ENCODE results near the gene LAMB2. TPM values are rescaled to one million over a fixed set of nuclear protein-coding genes. Genes with fewer than 3 reads are reported as not detected.

Gene LAMB2
- total RNA-seq, 1 donor from 2014 or later = 772 TPM

DNA sequence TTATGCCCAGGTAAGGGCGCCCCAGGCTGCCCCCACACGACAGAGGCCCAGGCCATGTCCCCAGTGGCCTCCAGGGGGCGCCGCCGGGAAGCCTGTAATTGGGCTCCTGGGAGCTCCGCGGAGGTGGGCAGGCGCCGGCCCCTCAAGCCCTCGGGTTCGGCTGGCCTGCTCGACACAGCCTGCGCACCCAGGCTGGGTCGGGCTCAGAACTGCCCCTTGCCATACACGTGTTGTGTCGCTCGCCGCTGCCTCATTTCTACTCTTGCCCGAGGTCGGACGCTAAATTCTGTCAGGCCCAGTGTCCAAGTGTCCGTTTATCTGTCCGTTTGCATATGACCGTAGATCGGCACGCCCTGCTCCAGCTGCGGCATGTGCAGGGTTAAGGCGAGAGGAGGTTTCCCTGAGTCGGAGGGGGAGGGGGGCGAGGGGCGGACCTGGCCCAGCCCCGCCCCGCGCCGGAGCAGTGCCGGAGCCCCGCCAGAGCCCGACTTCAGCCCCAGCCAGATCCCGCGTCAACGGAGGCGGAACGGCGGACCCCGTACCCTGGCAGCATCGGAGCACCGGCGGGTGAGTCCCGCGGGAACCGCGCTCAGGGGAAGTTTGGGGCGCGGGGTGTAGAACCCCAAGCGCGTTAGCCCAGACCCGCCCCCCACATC, 38.4 kb upstream of the LAMB2 start, which contains the start of gene KLHDC8B:
KLHDC8B (plus strand) TSS at position 480 of the 656 bp plus-strand sequence. CDS start 1,172 bp downstream, outside the sequence.
- Histone ChIP-seq H3K36me3 (peaks cover 21% of the 10 kb centered on the region), H3K4me1 (peaks cover 70% of the 10 kb centered on the region), H3K9me3 (replicated peaks) (no peaks in the 10 kb centered on the region), H3K27me3 (ENCODE audit: low read depth) (no peaks in the 10 kb centered on the region), H3K27ac (replicated peaks) (peak within 1 kb of the TSS; percentile 94), H3K4me3 (peak within 1 kb of the TSS; percentile 84)
- peak; percentile 90 for DNase-seq
- intact Hi-C loops (cut with micrococcal nuclease) = loop anchor here (10.0 kb wide), 1 partner anchor 104 kb away; the partner anchor contains the start of gene C3orf62
- TF ChIP-seq, protein P1, sequence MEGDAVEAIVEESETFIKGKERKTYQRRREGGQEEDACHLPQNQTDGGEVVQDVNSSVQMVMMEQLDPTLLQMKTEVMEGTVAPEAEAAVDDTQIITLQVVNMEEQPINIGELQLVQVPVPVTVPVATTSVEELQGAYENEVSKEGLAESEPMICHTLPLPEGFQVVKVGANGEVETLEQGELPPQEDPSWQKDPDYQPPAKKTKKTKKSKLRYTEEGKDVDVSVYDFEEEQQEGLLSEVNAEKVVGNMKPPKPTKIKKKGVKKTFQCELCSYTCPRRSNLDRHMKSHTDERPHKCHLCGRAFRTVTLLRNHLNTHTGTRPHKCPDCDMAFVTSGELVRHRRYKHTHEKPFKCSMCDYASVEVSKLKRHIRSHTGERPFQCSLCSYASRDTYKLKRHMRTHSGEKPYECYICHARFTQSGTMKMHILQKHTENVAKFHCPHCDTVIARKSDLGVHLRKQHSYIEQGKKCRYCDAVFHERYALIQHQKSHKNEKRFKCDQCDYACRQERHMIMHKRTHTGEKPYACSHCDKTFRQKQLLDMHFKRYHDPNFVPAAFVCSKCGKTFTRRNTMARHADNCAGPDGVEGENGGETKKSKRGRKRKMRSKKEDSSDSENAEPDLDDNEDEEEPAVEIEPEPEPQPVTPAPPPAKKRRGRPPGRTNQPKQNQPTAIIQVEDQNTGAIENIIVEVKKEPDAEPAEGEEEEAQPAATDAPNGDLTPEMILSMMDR (IDR thresholded peaks at IDR 0.05; ENCODE audit: borderline replicate concordance) = peak; percentile 98

DNA sequence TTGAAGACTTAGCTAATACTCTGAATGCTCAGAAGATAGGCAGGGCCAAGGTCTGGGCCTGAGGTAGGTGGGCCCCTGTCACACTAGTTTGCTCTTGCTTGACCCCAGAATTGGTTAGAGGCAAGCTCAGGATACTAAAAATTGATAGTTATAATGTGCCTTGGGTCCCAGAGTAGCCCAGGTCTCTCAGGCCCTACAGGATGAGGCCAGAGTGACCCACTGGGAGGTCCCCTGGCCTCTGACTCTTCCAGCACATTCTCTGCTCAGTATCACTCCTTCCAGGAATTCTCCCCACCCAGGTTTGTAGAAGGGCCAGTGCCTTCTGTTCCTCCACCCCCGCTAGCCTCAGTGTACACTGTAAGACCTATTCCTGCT, 37.9 kb upstream of the LAMB2 start:
- Histone ChIP-seq H3K36me3 (peaks cover 15% of the 10 kb centered on the region), H3K4me1 (peaks cover 70% of the 10 kb centered on the region), H3K4me3 (peak overlapping the region; percentile 84), H3K27me3 (ENCODE audit: low read depth) (no peaks in the 10 kb centered on the region), H3K27ac (replicated peaks) (peak overlapping the region; percentile 94), H3K9me3 (replicated peaks) (no peaks in the 10 kb centered on the region)
- TF ChIP-seq, protein P1 (IDR thresholded peaks at IDR 0.05; ENCODE audit: borderline replicate concordance) = no peak
- no peak for DNase-seq
- intact Hi-C loops (cut with micrococcal nuclease) = loop anchor here (10.0 kb wide), 1 partner anchor 104 kb away; the partner anchor contains the start of gene C3orf62

DNA sequence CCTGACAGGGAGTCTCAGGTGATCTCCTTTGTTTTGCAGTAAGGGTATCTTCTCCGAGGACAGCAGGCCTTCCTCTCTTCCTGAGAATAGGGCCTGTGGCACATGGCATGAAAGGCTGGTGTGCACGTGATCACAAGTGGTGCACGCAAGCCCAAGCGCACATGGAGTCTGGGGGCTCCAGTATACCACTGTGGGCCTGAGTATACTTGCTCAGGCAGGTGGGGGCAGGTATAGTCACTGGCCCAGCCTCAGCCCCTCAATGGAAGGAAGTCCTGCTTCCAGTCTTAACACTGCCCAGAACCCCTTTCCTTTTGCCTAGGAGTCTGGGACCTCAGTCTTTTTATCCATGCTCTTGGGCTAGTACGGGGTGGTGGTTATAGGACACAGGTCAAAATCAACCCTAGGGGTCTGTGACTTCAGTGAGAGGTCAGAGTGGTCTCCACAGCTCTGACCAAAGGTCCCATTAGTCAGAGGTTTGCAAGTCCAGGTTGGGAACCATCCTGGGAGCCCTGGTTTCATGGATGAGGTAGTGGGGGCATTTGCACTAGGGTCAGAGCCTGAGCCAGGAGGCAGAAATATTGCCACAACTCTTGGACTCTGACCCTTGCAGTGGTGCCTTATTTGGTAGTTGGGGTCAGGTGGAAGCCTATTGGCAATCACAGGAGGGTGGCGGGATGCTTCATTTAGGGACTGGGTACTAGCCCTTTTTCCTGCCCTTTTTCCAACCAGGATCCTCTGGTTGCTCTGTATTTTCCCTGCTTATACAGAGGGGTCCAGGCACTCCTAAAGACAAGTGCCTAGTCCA, 34.1 kb upstream of the LAMB2 start:
- peaks cover 16% of the 10 kb centered on the region for H3K36me3 ChIP-seq
- no peaks in the 10 kb centered on the region for H3K27me3 ChIP-seq (ENCODE audit: low read depth)
- H3K4me1 ChIP-seq = peaks cover 50% of the 10 kb centered on the region
- H3K27ac ChIP-seq (replicated peaks) = peak overlapping the region; percentile 94
- H3K9me3 ChIP-seq (replicated peaks) = no peaks in the 10 kb centered on the region
- peak overlapping the region; percentile 97 for H3K4me3 ChIP-seq
- intact Hi-C loops (cut with micrococcal nuclease) = no loop called here
- TF ChIP-seq, protein P1 (IDR thresholded peaks at IDR 0.05; ENCODE audit: borderline replicate concordance) = no peak
- no peak for DNase-seq

DNA sequence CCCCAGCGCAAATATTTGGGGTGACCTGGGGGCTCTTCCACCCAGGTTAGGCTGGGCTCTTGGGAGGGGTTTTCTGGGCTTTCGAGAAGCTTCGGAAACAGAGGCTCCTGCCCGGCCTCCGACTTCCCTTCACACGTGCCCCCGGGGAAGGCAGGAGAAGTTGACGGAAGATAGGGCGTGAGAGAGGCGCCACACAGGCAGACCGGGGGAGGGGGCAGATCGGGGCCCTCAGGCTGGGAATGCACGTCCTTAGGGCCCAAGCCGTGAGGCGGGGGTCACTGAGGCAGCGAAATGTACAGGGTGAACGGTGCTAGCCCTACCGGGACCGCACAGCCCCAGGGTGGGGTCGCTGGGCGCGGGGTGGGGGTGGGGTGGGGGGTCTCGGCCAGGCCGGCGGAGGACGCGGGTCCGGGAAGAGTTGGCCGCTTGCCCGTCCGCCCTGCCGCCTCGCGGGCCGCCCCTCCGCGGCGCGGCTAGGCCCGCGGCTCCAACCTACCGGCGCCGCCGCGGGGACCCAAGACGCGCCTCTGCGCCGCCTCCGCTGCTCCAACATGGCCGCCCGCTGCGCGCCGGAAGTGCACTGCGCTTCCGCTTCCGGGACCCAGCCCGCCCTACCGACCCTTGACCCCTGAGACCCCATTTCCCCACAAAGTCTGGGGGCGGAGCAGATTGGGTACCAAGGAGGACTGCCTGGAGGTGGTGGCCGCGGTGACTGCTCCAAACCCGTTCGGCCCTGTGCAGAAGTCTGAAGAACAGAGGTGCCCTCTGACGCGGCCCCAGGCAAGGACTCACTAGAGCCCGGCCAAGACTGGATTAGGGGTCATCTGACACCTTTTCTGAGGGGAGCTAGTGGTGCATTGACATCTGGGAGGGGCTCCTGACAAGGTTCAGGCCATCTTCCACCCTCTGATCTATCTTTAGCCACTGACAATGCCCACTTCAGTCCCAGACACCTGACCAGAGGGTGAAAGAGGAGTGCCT, 33.2 kb upstream of the LAMB2 start, which contains the start of gene CCDC71:
CCDC71 (minus strand) TSS at position 561 of the 981 bp plus-strand sequence. CDS start 2,123 bp downstream, outside the sequence.
- TF ChIP-seq, protein P1 (IDR thresholded peaks at IDR 0.05; ENCODE audit: borderline replicate concordance) = no peak
- H3K36me3 ChIP-seq = peaks cover 22% of the 10 kb centered on the region
- no peaks in the 10 kb centered on the region for H3K9me3 ChIP-seq (replicated peaks)
- intact Hi-C loops (cut with micrococcal nuclease) = no loop called here
- DNase-seq = peak; percentile 79
- H3K27me3 ChIP-seq (ENCODE audit: low read depth) = no peaks in the 10 kb centered on the region
- H3K4me1 ChIP-seq = peaks cover 41% of the 10 kb centered on the region
- H3K4me3 ChIP-seq = peak within 1 kb of the TSS; percentile 97
- H3K27ac ChIP-seq (replicated peaks) = peak within 1 kb of the TSS; percentile 94
